GM19397 (cell line): ENCODE measurements around the gene CDH4.

Source experiments
- ATAC-seq: cut with Tn5 transposase; IDR thresholded peaks from one replicate; pipeline ENCODE4 v1.9.1; 2021; ENCODE audit warnings: mild to moderate bottlenecking, moderate library complexity; ENCODE audit not compliant: unreplicated experiment

Gene CDH4

GRCh38 chr20:61674688-61675087, 422.6 kb downstream of the CDH4 start:
- ATAC-seq, result no peak

GRCh38 chr20:61677928-61678327, 425.9 kb downstream of the CDH4 start:
- no peak for ATAC-seq

GRCh38 chr20:61678437-61678836, 426.4 kb downstream of the CDH4 start:
- no peak for ATAC-seq

GRCh38 chr20:61679473-61679872, 427.4 kb downstream of the CDH4 start:
- no peak for ATAC-seq

- no peak for ATAC-seq
These were observed 428.0 kb downstream of the CDH4 start for GRCh38 chr20:61680096-61680495.

- no peak for ATAC-seq
These were observed 430.3 kb downstream of the CDH4 start for GRCh38 chr20:61682114-61682995.

- no peak for ATAC-seq
These were observed 431.1 kb downstream of the CDH4 start for GRCh38 chr20:61682996-61683681.

- ATAC-seq, result no peak
These were observed 431.7 kb downstream of the CDH4 start for GRCh38 chr20:61683721-61684120.

- ATAC-seq, result no peak
These were observed 432.1 kb downstream of the CDH4 start for GRCh38 chr20:61684136-61684535.

- no peak for ATAC-seq
These were observed 432.6 kb downstream of the CDH4 start for GRCh38 chr20:61684583-61685235.

GRCh38 chr20:61685462-61685861, 433.4 kb downstream of the CDH4 start:
- ATAC-seq, result no peak

GRCh38 chr20:61686051-61686936, 434.2 kb downstream of the CDH4 start:
- ATAC-seq, result no peak

GRCh38 chr20:61688411-61688810, 436.4 kb downstream of the CDH4 start:
- no peak for ATAC-seq

GRCh38 chr20:61690150-61690549, 438.1 kb downstream of the CDH4 start:
- ATAC-seq, result no peak

- ATAC-seq, result no peak
These were observed 439.2 kb downstream of the CDH4 start for GRCh38 chr20:61690993-61691838.

- ATAC-seq, result no peak
These were observed 439.9 kb downstream of the CDH4 start for GRCh38 chr20:61691978-61692377.

- ATAC-seq, result no peak
These were observed 440.4 kb downstream of the CDH4 start for GRCh38 chr20:61692479-61692878.

- ATAC-seq, result no peak
These were observed 441.1 kb downstream of the CDH4 start for GRCh38 chr20:61693055-61693600.

GRCh38 chr20:61694682-61695081, 442.6 kb downstream of the CDH4 start:
- ATAC-seq, result no peak

GRCh38 chr20:61695741-61696140, 443.7 kb downstream of the CDH4 start:
- ATAC-seq, result no peak
